Stimulated activated CD4-positive, alpha-beta T cell treated with anti-CD3 and anti-CD28 coated beads, Interleukin-15, amount 100 ng/mL, for 1 hour (primary cell): ENCODE results near the gene SLC9A9.

Experiments used
- DNase-seq, 2 donors: peaks; one replicate each; pipeline ENCODE4 v3.0.0-alpha.2; 2020; ENCODE audit warnings: low read depth in 1 of 2, low spot score in 1 of 2

SLC9A9 gene

DNA sequence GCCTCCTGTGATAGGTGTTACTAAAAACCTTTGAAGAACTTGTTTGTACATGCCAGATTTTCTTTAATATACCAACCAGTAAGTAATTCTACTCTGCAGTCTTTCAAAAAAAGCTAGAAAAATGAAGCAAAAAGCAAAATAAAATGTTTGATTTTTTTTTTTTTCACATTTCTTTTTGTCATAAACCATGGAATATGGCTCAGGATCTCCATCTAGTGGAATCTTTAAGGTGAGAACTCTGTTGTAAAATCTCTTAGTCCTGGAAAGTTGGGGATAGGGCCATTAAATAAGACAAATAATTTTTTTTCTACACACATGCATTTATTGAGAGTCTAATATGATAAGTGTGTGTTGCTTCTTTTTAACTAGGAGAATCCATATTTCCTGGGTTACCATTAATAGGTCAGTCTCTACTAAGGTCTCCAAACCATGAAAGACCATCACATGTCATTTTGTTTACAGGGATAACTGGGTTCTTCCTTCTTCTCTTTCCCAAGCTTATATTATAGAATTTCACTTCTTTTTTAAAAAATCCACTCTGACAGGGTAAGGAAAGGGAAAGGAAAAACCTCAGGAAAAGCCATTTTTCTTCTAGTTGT, 84.6 kb downstream of the SLC9A9 start:
- no peak for DNase-seq

DNA sequence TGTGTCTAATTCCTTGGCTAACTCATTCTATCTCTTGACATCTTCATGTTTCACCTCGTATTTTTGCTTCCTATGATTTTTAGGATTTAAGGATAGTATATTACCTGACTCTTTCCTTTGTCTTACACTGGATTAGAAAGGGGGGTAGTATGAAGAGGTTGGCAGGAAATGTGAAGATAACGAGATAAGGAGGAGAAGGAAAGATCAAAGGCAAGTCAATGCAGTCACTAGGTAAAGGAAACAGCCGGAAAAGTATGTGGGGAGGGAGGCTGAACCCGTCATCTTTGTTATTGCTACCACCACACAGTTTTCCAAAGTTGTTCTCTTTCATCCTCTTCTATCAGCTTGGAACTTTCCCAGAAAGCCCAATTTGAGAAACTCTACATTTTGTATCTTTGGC, 90.6 kb downstream of the SLC9A9 start:
- no peak for DNase-seq

DNA sequence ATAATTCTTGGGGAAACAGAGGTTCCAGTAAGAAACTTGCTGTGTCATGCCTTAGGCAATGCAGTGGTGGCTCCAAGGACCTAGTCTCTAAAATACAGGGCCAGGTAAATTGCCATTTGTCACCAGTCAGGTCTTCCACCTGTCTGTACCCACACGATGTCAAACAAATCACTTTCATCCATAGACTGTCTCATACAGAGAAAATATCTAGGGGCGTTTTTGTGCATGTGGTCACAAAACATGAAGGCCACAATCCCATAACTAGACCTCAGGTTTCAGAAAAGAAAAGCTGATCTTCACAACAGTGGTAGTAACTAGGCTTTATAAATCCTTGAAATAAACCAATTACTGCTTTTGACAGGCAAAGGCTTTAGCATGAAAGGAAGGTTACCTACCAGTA, 92.3 kb downstream of the SLC9A9 start:
- no peak for DNase-seq

DNA sequence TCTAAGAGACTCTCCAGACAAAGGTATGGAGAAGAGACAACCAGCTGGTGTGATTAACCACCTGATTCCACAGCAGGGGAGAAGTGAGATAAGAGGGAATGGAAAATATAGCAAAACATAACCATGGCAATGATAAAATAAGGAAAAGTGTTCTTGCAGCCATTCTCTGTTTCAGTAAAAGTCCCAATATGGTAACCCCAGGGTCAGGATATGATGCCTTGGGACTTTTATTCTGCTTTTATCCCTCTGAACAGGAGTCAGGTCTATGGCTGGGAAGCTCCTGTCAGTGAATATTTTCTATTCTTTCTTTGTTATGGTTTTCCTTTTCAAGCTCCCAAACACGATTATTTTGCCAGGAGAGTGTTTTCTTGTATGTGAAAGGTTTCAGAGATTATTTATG, 94.2 kb downstream of the SLC9A9 start:
- DNase-seq: no peak

DNA sequence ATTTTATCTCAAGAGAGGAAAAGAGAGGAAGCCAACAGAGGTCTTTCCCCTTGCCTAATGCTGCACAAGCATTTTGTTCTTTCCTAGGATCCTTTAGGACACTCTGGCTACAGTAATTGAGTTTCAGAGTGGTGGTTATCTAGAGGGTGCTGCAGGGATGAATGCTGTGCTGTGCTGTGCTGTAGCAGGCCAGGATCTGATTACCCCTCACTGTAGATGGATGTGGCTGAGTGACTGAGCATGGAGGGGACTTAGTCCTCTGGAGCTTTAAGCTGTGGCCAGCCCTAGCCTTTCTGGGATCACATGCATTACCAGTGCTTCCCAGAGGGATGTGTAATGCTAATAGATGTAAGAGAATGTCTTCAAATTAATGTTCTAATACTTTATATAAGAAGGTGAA, 94.8 kb downstream of the SLC9A9 start:
- no peak for DNase-seq

DNA sequence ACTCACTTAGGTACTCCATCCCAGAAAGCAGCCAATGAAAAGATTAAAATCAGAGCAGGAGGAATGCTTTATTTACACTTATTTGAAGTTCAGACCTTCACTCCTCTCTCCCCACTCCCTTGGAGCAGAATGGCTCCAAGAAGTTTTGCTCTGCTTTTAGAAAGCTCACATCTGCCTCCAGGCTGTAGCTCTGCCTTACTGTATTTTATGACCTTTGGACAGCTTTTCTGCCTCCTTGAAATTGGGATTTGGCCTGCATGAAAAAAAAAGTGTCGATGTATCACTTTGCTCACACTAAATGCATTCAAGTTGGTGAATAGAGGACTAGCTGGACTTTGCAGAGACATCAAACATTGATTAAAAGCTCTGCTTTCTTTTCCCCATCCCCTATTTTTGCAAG, 95.3 kb downstream of the SLC9A9 start:
- no peak for DNase-seq

DNA sequence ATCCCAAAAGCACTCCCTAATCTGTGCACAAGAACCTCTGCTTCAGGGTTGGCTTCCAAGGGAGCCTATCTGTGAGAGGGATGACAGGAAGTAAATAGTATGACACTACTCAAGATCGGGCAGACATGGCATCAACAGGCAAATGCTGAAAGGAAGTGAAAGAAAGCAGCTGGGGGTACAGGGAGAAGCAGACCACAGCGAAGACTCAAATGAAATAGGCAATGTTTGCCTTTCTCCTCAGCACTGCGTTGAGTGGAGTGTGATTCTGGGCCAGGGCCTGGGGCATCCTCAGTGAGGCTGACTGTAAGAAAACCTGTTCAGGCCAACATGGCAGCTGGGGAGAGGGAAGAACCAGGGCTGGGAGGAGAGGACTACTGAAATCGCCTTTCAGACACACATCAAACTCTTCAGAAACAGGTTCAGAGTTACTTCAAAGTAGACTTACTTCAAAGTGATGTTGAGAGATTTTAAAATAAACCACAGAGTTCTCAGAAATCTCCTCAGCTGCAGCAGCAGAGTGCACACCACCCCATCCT, 96.6 kb downstream of the SLC9A9 start:
- DNase-seq: no peak

DNA sequence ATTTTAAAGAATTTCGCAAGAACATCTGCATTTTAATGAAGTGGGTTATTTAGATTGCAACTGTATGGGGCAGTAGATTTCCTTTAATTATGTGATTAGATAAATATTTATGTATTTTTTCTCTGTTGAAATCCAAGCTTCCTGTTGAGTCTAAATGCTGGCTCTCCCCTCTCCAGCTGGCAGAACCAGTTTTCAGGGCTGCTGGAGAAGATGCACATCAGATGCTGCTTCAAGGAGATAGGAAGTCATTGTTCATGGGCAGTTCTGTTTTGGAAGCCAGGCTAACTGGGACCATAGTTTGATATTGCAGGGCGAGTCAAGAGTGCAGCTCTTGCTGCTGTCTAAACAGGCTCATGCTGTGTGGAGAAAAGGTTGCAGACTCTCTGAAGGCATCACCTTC, 97.4 kb downstream of the SLC9A9 start:
- no peak for DNase-seq

DNA sequence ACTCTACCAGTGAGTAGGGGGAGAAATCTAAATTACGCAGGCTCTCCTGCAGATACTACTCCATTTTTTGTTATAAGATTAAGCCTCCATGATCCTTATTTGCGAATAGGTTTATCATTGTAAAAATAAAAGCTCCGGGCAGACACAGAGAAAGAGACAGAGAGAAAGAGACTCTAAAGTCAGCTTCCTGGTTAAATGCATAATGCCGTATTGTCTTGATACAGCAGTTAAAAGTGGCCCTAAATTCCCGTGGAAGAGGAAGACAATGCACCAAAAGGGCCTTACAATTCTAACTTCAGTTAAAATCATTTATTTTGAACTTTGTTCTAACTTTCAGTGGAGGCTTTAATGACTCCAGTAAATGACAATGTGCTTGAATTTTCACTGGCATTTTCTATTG, 98.3 kb downstream of the SLC9A9 start:
- no peak for DNase-seq

DNA sequence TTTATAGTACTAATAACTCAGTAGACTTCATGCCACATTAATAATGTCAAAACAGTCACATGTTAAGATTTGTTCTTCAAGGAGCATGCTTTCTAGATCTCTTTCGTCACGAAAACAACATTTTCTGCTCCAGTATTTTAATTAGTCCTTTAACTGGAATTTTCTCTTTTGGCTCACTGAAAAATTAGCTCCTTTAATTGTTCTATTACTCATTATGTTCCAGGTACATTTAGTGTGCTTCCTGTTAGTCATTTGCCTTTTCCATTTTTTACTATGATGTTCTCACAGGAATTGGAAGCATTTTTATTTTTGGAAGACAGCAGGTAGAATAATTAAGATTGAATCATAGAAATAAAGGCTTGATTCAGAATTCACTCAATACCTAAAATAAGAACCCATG, 111.2 kb downstream of the SLC9A9 start:
- DNase-seq: no peak

DNA sequence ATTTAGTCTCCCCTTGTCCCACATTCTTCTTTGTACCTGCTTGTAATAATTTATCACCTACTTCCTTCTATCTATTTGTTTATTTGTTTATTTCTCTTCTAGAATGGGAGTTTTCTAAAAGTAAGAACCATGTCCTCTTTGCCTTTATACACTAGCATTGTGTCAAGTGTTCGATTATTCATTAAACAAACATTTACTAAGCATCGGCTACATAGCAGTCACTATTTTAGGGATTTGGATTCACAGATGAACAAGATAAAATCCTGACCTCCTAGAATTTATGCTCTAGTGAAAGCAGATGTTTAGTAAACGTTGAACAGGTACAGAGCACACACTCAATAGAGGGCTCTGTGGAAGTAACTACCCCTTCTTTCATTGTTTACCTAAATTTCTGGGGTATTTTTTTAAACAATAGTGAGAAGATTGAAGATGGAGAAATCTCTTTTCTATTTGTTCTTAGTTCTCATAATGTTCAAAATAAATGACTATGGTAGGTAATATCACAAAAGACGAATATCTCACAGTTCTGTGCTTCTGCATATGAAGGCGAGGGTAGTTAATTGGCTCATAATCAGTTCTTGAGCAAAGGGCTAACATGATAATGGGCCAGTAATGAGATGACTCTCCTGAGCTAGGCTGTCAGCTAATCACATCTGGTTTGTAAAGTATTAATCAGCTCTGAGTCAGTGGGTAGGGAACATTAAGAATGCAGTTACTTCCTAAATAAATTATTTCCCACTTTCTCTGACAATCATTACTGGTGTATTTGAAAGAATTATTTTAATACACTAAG, 111.9 kb downstream of the SLC9A9 start:
- DNase-seq: no peak

DNA sequence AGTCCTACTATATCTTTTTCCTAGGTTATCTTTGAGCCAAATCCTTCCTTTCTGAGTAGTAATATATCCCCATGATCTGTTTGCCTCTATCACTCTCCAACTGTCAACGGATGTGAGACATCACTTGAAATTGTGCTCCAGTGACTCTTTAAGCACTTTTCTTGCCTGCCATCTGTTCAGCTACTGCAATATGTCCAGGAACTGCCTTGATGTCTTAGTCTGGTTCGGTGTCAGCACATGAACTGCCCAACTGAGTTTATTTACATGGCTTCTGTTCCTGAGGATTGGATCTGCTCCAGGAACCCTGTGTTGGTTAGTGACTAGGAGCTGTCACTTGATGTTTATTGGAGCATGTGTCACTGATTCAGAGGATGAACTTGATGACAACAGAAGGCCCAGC, 116.5 kb downstream of the SLC9A9 start:
- DNase-seq: no peak

DNA sequence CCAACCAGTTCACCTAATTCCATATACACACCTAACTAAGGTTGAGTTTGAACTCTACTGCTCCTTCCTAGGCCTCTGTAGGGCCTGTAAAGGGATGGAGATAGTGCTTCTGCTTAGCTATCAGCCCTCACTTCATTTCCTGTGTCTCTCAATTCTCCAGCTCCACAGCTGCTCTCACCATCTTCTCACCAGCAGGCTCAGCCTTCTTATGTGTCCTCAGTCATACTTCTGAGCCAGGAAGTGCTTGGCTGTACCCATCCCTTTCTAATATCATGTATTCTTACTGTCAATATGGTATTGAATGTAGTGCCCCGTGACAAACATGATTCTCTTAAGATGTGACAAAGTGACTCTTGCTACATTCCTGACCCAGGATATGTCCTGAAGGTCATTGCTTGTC, 116.9 kb downstream of the SLC9A9 start:
- DNase-seq: no peak

DNA sequence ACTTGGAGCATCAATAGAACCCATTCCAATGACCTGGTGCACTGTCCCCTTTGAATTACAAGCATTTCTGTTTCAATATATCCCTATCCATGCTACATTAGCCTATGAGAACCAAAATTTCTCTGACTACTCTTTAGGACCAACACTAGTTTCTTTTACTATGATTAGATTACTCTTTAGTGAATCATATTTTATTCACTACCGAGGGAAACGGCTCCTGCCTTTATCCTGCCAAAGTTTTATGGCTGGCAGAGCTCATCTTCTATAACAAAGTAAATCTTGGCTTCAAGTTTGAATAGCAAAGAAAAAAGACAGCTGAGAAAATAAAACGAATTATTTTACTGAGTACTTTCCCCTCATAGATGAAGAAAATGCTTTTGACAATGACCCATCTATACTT, 120.9 kb downstream of the SLC9A9 start:
- no peak for DNase-seq

DNA sequence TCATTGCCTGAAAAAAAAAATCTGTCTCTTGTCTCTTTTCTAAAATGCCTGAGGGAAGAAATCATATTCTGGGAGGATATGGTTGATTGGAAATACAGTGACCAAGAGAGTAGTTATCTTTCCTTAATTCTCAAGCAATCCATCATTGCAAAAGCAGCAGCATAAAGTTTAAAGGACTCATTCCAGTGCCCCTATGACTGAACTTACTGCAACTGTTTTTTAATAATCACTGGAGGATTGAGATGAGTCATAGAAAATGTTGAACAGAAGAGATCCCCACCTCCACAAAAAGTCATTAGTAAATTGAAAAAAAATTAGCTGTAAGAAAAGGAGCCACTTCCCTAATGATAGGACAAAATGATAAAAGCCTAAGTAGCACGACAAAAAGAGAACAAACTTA, 121.5 kb downstream of the SLC9A9 start:
- no peak for DNase-seq

DNA sequence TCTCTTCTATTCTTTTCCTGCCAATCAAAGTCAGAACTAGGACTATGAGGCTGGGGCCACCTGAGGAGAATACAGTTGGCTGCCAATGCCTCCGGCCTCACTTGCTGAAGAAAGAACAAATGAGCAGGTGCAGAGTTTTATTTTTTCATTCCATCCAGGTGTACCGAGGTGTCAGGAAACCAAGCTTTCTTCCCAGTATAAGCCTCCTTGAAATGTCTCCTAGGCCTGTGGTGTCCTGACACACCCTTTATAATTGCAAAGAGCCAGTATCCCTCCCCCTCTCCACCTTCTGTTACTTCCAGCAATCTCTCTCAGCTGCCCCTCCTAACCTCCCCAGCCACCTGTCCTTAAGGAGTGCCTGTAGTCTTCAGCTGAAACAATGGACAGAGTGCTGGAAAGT, 127.9 kb downstream of the SLC9A9 start:
- DNase-seq: no peak

DNA sequence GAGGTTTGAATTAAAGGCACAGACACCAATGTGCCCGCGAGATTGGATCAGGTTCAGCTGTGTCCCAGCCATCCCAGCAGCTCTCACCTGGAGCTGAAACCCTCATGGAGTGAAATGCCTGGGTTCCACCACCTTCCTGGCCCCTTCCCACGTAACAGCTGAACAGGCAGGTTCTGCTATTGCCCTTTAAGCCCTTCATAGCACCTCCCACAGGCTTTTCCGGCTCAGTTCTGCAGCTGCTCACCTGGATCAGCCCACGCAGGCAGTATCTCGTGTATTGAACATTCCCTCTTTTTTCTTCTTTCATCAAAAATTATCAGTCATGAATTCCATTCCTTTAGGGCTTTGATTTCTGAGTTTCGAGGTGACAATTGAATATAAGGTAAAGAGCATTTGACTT, 129.8 kb downstream of the SLC9A9 start:
- no peak for DNase-seq

DNA sequence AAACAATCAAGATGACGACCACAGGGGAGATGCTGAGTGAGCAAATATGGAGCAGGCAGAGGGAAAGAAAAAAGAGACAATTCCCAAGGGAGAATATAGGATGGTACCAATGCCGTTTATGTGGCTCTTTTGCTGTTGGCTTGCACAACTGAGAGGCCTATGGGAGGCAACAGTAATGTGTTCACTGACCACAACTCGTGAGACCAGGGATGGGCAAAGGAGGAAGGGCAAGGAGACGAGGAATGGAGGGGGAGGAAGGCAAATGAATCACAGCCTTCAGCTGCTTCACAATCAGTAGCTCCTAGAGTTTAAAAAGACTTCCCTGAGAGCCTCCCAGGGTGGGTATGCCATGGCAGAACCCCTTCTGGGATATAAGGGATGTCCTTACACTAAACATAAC, 131.5 kb downstream of the SLC9A9 start:
- no peak for DNase-seq

DNA sequence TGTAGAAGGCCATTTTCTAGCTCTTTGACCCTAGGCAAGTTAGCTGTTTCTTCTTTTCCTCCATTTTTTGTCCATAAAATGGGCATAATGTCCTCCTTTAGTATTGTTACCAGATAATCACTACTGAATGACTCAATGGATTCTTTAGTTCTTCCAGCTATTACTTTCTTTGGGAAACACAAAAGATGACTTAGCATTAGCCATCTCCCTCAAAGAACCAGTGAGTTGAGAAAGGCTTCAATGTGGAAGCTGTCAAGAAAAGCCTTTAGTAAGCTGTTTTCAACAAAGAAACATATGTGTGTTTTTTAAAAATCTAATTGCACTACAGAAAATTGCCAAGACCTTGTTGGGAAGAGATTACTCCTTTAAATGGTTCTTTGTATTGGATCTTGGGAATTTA, 135.7 kb downstream of the SLC9A9 start:
- DNase-seq: no peak

DNA sequence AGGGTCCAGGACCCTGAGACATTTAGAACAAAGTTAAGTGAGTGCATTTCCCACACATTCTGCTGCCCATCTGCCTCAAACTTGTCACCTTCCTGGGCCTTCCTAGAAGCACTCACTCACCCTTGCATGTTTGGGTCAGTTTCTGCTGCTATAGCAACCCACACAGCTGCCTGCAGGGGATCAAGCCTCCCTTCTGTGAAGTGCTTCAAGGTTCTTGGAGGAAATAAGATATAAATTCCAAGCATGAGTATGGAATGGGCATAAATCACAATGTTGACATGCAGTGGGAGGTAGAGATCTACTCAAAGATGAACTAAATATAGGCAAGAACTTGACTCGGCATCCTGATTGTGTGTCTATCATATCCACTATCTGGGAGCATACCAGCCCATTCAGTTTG, 140.4 kb downstream of the SLC9A9 start:
- no peak for DNase-seq

DNA sequence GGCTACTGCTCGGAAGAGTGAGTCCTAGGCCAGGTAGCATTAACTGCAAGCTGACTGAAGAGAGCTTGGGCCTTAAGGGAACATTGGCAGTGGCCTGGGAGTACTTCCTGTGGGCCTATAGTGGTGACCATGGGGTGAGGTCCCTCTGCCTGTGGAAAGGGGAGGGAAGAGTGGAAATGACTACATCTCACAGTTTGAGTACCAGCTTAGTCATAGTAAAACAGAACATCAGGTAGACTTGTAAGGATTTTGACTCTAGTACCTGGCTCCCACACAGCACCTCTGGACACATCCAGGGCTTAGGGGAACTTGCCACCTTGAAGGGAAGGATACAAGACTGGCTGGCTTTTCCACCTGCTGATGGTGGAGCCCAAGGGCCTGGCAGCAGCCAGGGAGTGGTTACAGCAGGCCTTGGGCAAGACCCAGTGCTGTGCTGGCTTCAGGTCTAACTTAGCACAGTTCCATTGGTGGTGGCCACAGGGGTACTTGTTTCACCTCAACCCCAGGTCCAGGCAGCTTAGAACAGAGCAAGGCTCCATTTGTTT, 147.8 kb downstream of the SLC9A9 start:
- no peak for DNase-seq

DNA sequence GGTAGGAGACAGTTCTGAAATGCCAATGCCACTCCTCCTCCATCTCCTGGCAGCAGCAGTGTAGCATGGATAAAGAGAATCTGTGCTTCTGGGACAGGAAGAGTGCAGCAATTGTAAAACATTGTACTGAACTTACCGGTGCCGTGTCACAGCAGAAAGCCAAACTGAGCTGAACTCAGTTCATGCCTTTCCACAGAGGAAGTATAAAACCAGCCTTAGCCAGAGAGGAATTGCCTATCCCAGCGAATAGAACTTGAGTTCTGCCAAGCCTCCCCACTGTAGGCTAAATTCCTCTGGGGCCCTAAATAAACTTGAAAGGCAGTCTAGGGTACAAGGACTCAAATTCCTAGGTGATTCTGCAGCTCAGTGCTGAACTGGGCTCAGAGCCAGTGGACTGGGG, 148.8 kb downstream of the SLC9A9 start:
- no peak for DNase-seq
